ENCODE data around the gene BMP2K.

GRCh38 chr4:78878031-78878430, 101.9 kb downstream of the BMP2K start:
- TF ChIP-seq CTCF (optimal IDR thresholded peaks at IDR 0.05 in 1 of 3, IDR thresholded peaks at IDR 0.05 in 1 of 3, conservative IDR thresholded peaks at IDR 0.05 in 1 of 3; ENCODE audit: extremely low read depth in 1 of 3, insufficient read depth in 2 of 3, low read length in 3 of 3) (no peak), EZH2 (IDR thresholded peaks at IDR 0.05; ENCODE audit: low read length) (no peak)
